Activated CD4-positive, alpha-beta T cell treated with anti-CD3 and anti-CD28 coated beads, Interleukin-2, amount 10 ng/mL, durations not matched to agents 24 days and 14 days (primary cell): ENCODE results near the gene MRPL24. TPM values are rescaled to one million over a fixed set of nuclear protein-coding genes. Genes with fewer than 3 reads are reported as not detected.

ENCODE experiments used
- DNase-seq: peaks from one replicate; pipeline ENCODE4 v3.0.0; 2022
- H3K27ac Mint-ChIP-seq: one replicate; pipeline ENCODE4 v1.8.0; 2022; ENCODE audit warnings: mild to moderate bottlenecking, mixed read lengths
- H3K27me3 Mint-ChIP-seq: one replicate; pipeline ENCODE4 v1.8.0; 2022; ENCODE audit warnings: mixed read lengths
- H3K36me3 Mint-ChIP-seq: one replicate; pipeline ENCODE4 v1.8.0; 2022; ENCODE audit warnings: low read depth, mild to moderate bottlenecking, mixed read lengths
- H3K4me1 Mint-ChIP-seq: one replicate; pipeline ENCODE4 v1.8.0; 2021; ENCODE audit warnings: mixed read lengths
- H3K4me3 Mint-ChIP-seq: one replicate; pipeline ENCODE4 v1.8.0; 2022; ENCODE audit warnings: mild to moderate bottlenecking, moderate library complexity, mixed read lengths
- H3K9me3 Mint-ChIP-seq: one replicate; pipeline ENCODE4 v1.8.0; 2021; ENCODE audit warnings: mixed read lengths
- intact Hi-C: fragments of 100-400 bp; cut with micrococcal nuclease; formaldehyde crosslinking; loops from one replicate; pipeline ENCODE4 v1.15.1; 2023
- total RNA-seq: library from RNA; stranded (reverse); gene quantifications from 2 replicates; pipeline ENCODE4 v1.2.3, GENCODE V29; 2022

The MRPL24 gene
- total RNA-seq, 1 donor from 2014 or later = 134 TPM

DNA sequence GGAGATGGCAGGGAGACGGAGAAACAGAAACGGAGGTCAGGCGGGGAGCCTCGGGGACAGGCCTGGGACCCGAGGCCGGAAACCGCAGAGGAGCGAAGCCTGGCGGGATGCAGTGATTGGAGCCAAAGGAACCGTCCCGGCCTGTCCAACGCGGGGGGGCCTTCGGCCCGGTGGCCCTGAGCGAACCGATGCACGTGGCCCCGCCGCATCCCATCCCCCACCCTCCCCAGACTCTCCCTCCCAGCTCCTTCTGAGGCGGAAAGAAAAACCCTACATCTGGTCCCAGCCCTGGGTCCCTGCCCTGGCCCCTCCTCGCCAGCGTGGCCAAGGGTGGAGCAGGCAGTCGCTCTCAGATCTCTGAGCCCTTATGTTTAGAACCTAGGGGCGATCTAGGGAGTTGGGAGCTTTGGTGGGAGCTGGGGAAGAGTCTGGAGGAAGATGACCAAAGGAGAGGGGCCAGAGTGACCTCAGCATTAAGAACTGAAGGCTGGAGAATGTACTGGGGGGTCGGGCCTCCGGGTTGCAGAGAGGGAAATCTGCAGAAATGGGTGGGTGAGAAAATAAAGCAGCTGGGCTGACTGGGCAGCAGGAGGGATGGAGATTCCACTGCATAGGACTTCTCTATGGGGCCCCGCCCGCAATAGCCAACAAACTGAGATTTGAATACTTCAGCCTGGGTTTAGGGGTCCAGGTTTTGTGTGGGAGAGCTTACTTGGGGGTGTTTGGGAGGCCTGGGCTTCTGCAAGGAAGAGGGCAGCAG lies 34.1 kb downstream of the MRPL24 start:
- intact Hi-C loops = loop anchor here (1.0 to 2.0 kb wide), 3 partner anchors 18 to 47 kb away; no protein-coding TSS in a partner anchor
- Mint-ChIP-seq H3K4me1 (peaks cover 20% of the 10 kb centered on the region), H3K27me3 (peaks cover 39% of the 10 kb centered on the region), H3K4me3 (peak overlapping the region; percentile 89), H3K9me3 (no peaks in the 10 kb centered on the region), H3K36me3 (no peaks in the 10 kb centered on the region), H3K27ac (no peak overlapping the region)
- no peak for DNase-seq

DNA sequence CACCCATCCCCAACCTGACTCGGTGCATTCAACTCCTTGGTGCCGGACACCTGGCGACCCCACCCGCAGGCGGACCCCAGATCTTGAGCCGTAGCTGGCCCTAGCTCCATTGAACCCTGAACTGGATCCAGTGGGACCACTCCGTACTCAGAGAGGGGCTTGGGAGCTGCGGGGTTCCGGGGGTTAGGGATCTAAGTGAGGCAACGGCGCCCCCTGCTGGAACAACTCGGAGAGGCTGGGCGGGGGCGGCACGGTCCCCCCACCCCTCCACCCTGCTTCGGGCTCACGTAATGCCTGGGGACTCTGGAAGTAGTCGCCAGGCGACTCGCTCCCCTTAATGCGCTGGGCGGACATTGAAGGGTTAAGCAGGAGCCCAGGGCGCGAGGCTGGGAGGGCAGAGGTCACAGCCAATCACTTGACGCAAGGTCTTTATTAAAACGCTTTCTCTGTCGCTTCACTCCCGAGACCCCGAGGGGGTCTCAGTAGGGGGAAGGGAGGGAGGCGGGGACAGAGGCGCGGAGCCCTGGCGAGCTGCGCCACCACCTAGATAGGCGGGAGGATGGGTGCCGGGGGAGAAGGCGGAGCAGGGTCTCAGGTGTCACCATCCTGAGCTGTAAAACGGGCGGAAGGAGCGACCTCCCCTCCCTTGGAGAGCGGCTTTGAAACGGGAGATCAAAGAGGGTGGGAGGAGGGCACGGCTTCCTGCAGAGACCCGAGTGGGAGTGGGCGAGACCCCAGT lies 34.8 kb downstream of the MRPL24 start:
- H3K27ac Mint-ChIP-seq = peak overlapping the region; percentile 72

DNA sequence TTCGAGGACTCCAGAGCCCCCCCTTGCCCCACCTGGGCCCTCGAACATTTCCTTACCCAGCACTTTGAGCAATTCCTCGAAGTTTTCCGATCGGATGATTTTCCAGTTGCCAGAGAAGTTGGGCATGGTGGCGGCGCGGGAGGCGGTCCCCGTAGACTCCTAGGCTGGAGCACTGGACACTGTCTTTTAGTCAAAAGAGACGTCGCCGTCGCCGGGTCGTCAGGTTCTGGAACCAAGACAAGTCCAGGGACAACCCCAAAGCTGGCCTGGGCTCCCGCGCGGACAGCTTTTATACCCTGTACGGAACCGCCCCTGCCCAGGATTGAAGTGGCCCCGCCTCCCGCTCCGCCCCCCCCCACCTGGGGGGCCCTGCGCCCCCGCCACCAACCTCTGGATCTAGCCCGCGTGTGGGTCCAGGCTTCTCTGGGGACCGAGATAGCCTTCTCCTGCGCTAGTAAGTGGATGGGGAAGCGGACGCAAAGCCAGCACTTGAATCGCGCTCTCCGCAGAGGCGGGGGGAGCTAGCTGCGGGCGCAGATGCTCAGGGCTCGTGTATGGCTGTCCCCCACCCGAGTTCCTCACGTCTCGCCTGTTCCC lies 35.5 kb downstream of the MRPL24 start, which contains the start of gene CRABP2:
Gene CRABP2, minus strand, starts transcription at position 263 of the 597 bp plus-strand sequence. Its CDS starts 137 bp downstream, at position 126.
- H3K27ac Mint-ChIP-seq = peak within 1 kb of the TSS; percentile 72
- peak within 1 kb of the TSS; percentile 89 for H3K4me3 Mint-ChIP-seq

More for the DNA sequence above, 34.8 kb downstream of the MRPL24 start:
- peak; percentile 90 for DNase-seq
- Mint-ChIP-seq H3K27me3 (peaks cover 42% of the 10 kb centered on the region), H3K4me3 (peak overlapping the region; percentile 89), H3K4me1 (peaks cover 20% of the 10 kb centered on the region), H3K9me3 (no peaks in the 10 kb centered on the region), H3K36me3 (no peaks in the 10 kb centered on the region)
- intact Hi-C loops = loop anchor here (1.0 to 2.0 kb wide), 4 partner anchors 17 to 46 kb away; partner anchors contain the start of genes ISG20L2 and METTL25B

DNA sequence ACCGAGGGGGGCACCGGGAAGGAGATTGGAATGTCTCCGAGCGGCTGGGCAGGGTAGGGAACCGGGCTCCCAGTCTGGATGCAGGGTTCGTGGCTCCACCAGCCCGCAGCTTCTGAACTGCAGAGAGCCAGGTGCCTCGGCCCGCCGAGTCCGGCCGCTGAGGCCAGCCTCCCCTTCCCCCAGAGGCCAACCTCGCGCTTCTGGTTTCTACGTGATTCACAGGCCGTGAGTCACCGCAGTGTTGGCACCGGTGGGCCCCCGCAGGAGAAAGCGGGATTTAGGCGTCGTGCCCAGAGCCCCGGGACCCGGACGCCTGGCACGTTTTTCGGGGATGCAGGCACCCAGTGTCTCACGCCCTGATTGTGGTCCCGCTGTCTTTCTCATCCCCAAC lies 36.0 kb downstream of the MRPL24 start:
- H3K4me1 Mint-ChIP-seq = peaks cover 20% of the 10 kb centered on the region
- H3K4me3 Mint-ChIP-seq = peak overlapping the region; percentile 47
- no peaks in the 10 kb centered on the region for H3K9me3 Mint-ChIP-seq
- H3K27ac Mint-ChIP-seq = no peak overlapping the region
- intact Hi-C loops = loop anchor here (1.0 kb wide), 1 partner anchor 23 kb away; the partner anchor contains the start of genes ISG20L2 and METTL25B
- H3K27me3 Mint-ChIP-seq = peaks cover 42% of the 10 kb centered on the region
- DNase-seq = no peak
- no peaks in the 10 kb centered on the region for H3K36me3 Mint-ChIP-seq

More for the DNA sequence above, 35.5 kb downstream of the MRPL24 start, which contains the start of gene CRABP2:
- DNase-seq = peak; percentile 74
- intact Hi-C loops = loop anchor here (1.0 kb wide), 1 partner anchor 23 kb away; the partner anchor contains the start of genes ISG20L2 and METTL25B
- peaks cover 20% of the 10 kb centered on the region for H3K4me1 Mint-ChIP-seq
- no peaks in the 10 kb centered on the region for H3K9me3 Mint-ChIP-seq
- peaks cover 42% of the 10 kb centered on the region for H3K27me3 Mint-ChIP-seq
- H3K36me3 Mint-ChIP-seq = no peaks in the 10 kb centered on the region

DNA sequence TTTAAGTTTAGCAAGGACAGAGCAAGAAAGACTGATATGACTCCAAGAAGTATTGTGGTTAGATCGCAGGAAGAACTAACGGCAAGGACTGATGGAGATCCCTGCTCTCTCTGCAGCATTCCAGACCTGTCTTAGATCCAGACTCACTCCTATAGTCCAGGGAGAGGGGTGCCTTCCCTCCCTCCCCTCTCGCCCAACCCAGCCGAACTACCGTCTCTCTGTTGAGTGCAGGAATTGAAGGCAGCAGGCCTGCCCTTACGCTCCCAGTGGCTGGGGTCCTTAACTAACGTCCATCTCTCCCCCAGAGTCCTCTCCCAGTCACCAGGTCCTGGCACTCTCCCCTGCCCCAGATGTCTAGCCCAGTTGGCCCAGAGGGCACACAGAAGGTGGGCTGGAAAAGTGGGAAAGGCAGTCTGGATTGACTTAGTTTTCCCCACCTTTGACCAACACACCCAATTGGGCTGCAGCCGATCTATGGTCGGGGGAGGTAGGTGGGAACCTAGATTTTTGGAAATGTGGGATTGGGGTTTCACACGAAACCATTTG lies 36.6 kb downstream of the MRPL24 start:
- Mint-ChIP-seq H3K27ac (no peak overlapping the region), H3K27me3 (peaks cover 43% of the 10 kb centered on the region), H3K9me3 (no peaks in the 10 kb centered on the region), H3K36me3 (no peaks in the 10 kb centered on the region), H3K4me3 (peak overlapping the region; percentile 41), H3K4me1 (peaks cover 20% of the 10 kb centered on the region)
- DNase-seq = no peak
- intact Hi-C loops = no loop called here

DNA sequence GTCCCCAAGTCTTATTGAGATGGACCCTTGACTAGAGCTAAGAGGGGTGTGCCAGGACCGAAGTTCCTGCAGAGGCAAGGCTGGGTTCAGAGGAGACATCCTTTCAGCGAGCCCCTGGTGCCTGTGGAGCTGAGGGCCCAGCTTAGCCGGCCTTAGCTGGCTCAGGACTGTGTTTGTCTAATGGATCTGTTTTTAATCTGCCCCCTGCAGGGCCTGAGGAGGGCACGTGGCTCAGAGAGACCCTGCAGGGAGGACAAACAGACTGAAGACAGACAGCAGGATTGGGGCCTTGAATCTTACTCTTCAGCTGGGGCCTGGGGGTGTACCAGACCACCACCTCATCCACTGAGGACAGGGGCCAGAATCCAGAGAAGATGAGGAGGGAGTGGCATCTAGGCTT lies 37.1 kb downstream of the MRPL24 start:
- H3K9me3 Mint-ChIP-seq = no peaks in the 10 kb centered on the region
- no peak overlapping the region for H3K4me3 Mint-ChIP-seq
- intact Hi-C loops = no loop called here
- H3K27ac Mint-ChIP-seq = no peak overlapping the region
- DNase-seq = no peak
- H3K27me3 Mint-ChIP-seq = peaks cover 45% of the 10 kb centered on the region
- peaks cover 20% of the 10 kb centered on the region for H3K4me1 Mint-ChIP-seq
- no peaks in the 10 kb centered on the region for H3K36me3 Mint-ChIP-seq

DNA sequence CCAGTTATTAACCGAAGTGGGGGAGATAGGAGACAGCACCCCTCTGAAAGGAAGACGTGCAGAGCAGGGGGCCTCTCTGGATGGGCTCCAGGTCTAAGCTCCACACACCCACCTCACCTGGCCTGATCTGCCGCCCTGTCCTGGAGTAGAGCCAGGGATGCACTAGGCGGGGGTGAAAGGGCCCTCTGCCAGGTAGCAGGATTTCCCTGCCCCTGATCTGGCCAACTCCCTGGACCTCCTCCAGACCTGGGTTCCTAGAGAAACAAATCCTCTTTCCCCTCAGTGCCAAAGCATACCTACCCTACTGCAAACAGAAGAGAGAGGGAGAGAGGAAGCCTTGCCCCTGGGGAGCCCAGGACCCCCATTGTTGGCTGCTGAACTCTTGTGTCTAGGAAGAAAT lies 37.6 kb downstream of the MRPL24 start:
- Mint-ChIP-seq H3K4me1 (peaks cover 20% of the 10 kb centered on the region), H3K9me3 (no peaks in the 10 kb centered on the region)
- DNase-seq = no peak

DNA sequence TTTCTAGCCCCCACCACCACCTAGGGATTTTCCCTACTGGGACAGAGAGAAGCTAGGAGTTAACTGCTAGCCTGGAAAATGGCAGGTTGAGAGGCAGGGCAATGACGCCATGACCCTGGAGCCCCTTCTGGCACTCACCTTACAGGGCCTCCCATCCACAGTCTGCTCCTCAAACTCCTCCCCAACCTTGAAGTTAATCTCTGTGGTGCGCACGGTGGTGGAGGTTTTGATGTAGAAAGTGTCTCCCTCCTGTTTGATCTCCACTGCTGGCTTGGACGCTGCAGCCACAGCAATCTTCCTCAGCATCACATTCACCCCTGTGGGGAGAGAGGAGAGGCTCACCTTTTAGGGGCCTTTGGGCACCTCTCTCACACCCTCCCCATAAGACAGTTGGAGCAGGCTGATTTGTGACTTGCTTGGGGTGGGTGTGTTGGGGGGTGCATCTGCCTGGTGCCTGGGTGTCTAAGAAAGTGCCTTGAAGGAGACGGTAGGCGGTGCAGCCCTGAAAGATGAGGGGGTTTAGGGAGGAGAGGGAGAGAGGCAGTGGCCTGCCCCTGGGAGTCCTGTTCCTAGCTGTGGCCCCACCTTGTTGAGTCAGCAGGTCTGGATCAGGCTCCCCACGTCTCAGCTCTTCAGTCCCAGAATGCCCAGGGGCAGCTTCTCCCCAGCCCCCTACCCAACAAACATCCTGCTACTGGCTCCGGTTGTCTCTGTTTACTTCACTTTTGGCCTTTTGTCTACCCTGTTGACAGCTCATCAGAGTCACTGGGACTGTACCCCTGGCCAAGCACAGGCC lies 40.0 kb downstream of the MRPL24 start:
- no peak for DNase-seq
- Mint-ChIP-seq H3K27me3 (peaks cover 47% of the 10 kb centered on the region), H3K9me3 (no peaks in the 10 kb centered on the region), H3K36me3 (no peaks in the 10 kb centered on the region), H3K4me1 (peaks cover 8% of the 10 kb centered on the region), H3K27ac (no peak overlapping the region), H3K4me3 (no peak overlapping the region)
- intact Hi-C loops = no loop called here

More for the DNA sequence above, 37.6 kb downstream of the MRPL24 start:
- Mint-ChIP-seq H3K4me3 (no peak overlapping the region), H3K27ac (no peak overlapping the region), H3K27me3 (peaks cover 45% of the 10 kb centered on the region), H3K36me3 (no peaks in the 10 kb centered on the region)
- intact Hi-C loops = no loop called here

DNA sequence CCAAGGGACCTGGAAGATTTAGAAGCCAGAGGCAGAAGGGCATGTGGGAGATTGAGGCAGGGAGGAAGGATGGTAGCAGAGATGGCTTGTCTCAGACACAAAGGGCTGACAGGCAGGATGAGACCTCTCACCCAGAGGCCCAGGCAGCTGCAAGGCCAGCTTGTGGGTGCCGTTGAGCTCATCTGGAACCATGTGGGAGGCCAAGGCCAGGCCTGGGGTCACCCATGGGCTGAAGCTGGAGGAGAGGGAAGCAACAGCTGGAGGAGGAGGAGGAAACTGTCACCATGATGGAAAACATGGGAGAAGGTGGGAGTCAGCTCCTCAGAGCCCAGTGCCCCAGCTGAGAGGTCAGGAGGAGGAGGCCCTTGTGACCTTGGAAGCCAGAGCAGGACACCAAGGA lies 41.9 kb downstream of the MRPL24 start:
- intact Hi-C loops = no loop called here
- H3K9me3 Mint-ChIP-seq = no peaks in the 10 kb centered on the region

DNA sequence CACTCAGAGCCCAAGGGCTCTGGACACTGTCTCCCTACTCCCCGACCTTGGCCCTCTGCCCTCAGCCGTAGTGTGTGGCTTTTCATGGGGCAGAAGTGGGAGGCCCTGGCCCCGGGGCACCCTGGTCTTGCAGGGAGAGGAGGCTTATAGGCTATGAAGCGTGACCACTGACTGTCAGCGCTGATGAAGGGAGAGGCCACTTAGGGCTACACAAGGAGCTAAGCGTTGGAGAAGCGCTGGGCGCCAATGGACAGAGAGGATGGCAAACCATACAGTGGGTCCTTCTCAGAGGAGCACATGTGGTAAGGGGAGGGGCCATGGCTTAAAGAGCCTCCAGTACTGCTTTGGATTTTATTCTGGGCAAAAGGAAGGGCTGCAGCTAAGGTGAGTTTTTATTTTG lies 43.4 kb downstream of the MRPL24 start:
- Mint-ChIP-seq H3K27ac (no peak overlapping the region), H3K4me1 (peaks cover 3% of the 10 kb centered on the region), H3K4me3 (no peak overlapping the region), H3K9me3 (no peaks in the 10 kb centered on the region), H3K27me3 (peaks cover 39% of the 10 kb centered on the region), H3K36me3 (no peaks in the 10 kb centered on the region)
- intact Hi-C loops = no loop called here
- DNase-seq = no peak

More for the DNA sequence above, 41.9 kb downstream of the MRPL24 start:
- Mint-ChIP-seq H3K27me3 (peaks cover 36% of the 10 kb centered on the region), H3K36me3 (no peaks in the 10 kb centered on the region), H3K4me1 (no peaks in the 10 kb centered on the region), H3K27ac (no peak overlapping the region), H3K4me3 (no peak overlapping the region)
- DNase-seq = no peak

DNA sequence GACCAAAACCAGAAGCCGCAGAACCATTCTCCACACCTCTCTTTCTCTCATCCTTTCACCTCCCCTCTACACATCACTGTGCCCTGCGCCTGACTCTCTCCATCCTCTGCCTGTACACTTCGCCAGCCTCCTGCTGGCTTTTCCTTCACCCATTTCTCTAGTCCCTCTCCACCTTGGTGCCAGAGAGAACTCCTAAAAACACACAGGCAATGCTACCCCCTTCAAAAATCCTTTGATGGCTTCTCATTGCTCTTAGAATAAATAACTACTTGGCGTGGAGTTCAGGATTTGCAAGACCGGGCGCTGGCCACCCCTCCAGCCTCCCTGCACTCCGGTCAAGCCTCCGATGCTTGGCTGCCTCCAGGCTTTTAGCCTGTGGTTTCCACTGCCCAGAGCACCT lies 44.1 kb downstream of the MRPL24 start:
- Mint-ChIP-seq H3K27me3 (peaks cover 46% of the 10 kb centered on the region), H3K9me3 (no peaks in the 10 kb centered on the region), H3K4me3 (no peak overlapping the region), H3K36me3 (no peaks in the 10 kb centered on the region), H3K4me1 (peaks cover 11% of the 10 kb centered on the region), H3K27ac (peak overlapping the region; percentile 7)
- no peak for DNase-seq
- intact Hi-C loops = no loop called here

DNA sequence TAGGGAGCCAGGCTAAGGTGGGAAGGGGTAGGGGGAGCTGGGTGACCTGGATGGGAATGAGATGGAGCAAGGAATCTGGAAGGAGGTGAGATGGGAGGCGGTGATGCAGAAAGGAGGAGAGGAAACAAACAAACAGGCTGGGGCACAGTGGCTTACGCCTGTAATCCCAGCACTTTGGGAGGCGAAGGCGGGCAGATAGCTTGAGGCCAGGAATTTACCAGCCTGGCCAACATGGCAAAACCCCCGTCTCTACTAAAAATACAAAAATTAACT lies 46.3 kb downstream of the MRPL24 start:
- H3K4me3 Mint-ChIP-seq = no peak overlapping the region
- intact Hi-C loops = no loop called here
- no peak overlapping the region for H3K27ac Mint-ChIP-seq
- H3K4me1 Mint-ChIP-seq = peaks cover 18% of the 10 kb centered on the region
- H3K27me3 Mint-ChIP-seq = peaks cover 61% of the 10 kb centered on the region
- H3K36me3 Mint-ChIP-seq = no peaks in the 10 kb centered on the region
- DNase-seq = no peak
- no peaks in the 10 kb centered on the region for H3K9me3 Mint-ChIP-seq
